Measurements from ENCODE around the gene C19orf85. TPM values are rescaled to one million over a fixed set of nuclear protein-coding genes. Genes with fewer than 3 reads are reported as not detected.

Gene C19orf85
- total and polyA plus RNA-seq, 7 donors = 0.07 TPM; not detected in 6

DNA sequence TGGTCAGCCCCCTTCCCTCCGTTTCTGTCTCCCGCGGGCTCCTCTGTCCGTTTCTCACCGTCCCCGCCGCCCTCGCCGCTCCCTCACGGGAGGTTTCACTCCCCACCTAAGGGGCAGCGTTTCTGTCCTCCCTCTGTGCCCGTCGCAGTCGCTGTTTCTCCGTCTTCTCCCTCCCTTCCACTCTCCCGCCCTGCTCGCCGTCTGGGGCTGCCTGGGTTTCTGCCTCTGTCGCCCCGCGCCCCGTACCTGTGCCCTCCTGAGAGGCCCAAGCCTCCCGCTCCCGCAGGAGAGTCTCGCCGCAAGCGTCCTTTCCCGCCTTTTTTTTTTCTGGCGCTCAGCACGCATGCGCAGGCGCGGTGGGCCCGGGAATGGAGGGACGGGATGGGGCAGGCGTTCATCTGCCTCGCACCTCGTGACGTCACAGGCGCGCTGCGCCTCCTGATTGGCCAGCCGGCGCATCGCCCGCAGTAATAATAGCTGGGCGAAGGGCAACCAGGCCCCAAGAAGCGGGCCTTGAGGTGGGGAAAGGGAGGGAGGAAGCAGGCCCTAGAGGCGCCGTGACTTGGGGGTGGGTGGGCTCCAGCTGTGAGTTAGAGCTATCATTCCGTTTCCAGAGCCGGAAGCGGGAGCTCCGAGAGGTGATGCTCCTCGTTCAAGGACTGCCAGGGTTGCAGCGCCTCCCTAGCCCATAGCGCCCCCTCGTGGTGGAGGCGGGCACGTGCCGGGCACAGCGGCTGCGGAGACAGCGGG, 39.1 kb upstream of the C19orf85 start:
- intact Hi-C loops (cut with DNase I) = loop anchor here (1.0 to 10.0 kb wide), 3 partner anchors 35 to 361 kb away; partner anchors contain the start of gene UBE2S
- Histone ChIP-seq H3K9me3 (no peaks in the 10 kb centered on the region), H3K27ac (peak overlapping the region; percentile 78 to 89 (median 89)), H3K4me3 (peak overlapping the region; percentile 34 to 54 (median 46)), H3K36me3 (peaks cover 11 to 34% (median 19%) of the 10 kb centered on the region in 4 donors), H3K4me1 (peaks cover 0 to 19% (median 10%) of the 10 kb centered on the region in 4 donors), H3K27me3 (no peaks in the 10 kb centered on the region)
- 12 to 25% methylated on average over 64 of the region's 64 CpGs for WGBS, 2 donors
- peak; percentile 97 for DNase-seq
- TF ChIP-seq POLR2A (IDR thresholded peaks at IDR 0.05) (no peak), CTCF (IDR thresholded peaks at IDR 0.05) (peak; percentile 98 to 99 (median 99)), POLR2AphosphoS5 (IDR thresholded peaks at IDR 0.05) (peak in 3 of 4 donors; percentile 27 to 46 (median 37))

DNA sequence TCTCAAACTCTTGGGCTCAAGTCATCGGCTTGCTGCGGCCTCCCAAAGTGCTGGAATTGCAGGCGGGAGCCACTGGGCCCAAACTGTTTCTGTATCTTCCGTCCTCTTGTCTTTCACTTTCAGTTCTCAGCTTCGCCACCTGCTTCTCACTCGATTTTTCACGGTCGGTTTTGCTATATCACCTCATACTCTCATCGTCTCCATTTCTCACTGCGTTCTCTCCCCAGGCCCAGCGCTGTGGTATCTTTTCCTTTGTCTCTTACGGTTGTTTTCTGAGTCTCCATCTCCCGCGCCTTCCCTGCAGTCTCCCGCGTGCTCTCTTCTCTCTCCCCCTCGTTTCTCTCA, 38.6 kb upstream of the C19orf85 start:
- intact Hi-C loops (cut with DNase I) = loop anchor here (5.0 to 10.0 kb wide), 2 partner anchors 98 to 361 kb away; partner anchors contain the start of gene UBE2S
- Histone ChIP-seq H3K4me1 (peaks cover 0 to 25% (median 13%) of the 10 kb centered on the region in 4 donors), H3K9me3 (no peaks in the 10 kb centered on the region), H3K27me3 (no peaks in the 10 kb centered on the region), H3K36me3 (peaks cover 11 to 38% (median 19%) of the 10 kb centered on the region in 4 donors), H3K27ac (peak overlapping the region in 2 of 4 donors; percentile 78 to 89), H3K4me3 (no peak overlapping the region)
- 81 to 83% methylated on average over 17 of the region's 17 CpGs for WGBS, 2 donors
- DNase-seq = no peak
- no peak for TF ChIP-seq CTCF (IDR thresholded peaks at IDR 0.05)

DNA sequence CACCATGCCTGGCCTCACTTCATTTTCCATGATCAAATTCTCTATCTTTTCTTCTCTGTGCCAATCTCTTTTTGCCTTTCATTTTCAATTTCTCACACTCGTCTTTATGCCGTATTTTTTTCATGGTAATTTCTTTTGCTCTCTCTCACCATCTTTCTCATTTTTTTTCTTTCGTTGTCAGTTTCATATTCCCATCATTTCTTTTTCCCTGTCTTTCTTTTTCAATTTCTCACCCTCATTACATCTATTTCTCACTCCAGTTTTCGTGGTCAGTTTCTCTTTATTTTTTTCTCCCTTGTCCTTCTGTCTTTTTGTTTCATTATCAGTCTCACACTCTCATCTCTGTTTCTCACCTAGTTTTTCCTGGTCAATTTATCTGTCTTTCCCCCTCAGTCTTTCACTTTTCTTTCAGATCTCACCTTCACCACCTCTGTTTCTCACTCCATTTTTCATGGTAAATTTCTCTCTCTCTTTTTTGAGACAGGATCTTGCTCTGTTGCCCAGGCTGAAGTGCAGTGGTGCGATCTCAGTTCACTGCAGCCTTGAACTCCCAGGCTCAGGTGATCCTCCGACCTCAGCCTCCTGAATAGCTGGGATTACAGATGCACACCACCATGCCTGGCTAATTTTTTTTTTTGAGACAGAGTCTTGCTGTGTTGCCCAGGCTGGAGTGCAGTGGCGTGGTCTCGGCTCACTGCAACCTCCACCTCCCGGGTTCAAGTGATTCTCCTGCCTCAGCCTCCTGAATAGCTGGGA, 37.8 kb upstream of the C19orf85 start:
- Histone ChIP-seq H3K36me3 (peaks cover 11 to 43% (median 19%) of the 10 kb centered on the region in 4 donors), H3K4me3 (no peak overlapping the region), H3K27ac (no peak overlapping the region), H3K9me3 (no peaks in the 10 kb centered on the region), H3K27me3 (no peaks in the 10 kb centered on the region), H3K4me1 (peaks cover 0 to 29% (median 13%) of the 10 kb centered on the region in 4 donors)
- TF ChIP-seq EP300 (IDR thresholded peaks at IDR 0.05) (no peak), POLR2AphosphoS5 (IDR thresholded peaks at IDR 0.05) (no peak), POLR2A (IDR thresholded peaks at IDR 0.05) (no peak), CTCF (IDR thresholded peaks at IDR 0.05) (no peak)
- WGBS, 2 donors = 78 to 88% methylated on average over 9 of the region's 9 CpGs
- DNase-seq = no peak
- intact Hi-C loops (cut with DNase I) = loop anchor here (5.0 to 10.0 kb wide), 2 partner anchors 98 to 360 kb away; partner anchors contain the start of gene UBE2S

GRCh38 chr19:55500368-55500952, 35.9 kb upstream of the C19orf85 start:
- H3K27ac ChIP-seq = no peak overlapping the region
- TF ChIP-seq POLR2AphosphoS5 (IDR thresholded peaks at IDR 0.05) = no peak
- TF ChIP-seq POLR2A (IDR thresholded peaks at IDR 0.05) = no peak
- no peak for TF ChIP-seq EP300 (IDR thresholded peaks at IDR 0.05)
- no peak for TF ChIP-seq CTCF (IDR thresholded peaks at IDR 0.05)
- H3K4me3 ChIP-seq = no peak overlapping the region
- H3K36me3 ChIP-seq = peaks cover 11 to 42% (median 24%) of the 10 kb centered on the region in 4 donors
- intact Hi-C loops (cut with DNase I) = loop anchor here (5.0 to 10.0 kb wide), 2 partner anchors 96 to 358 kb away; partner anchors contain the start of gene UBE2S
- peaks cover 0 to 29% (median 13%) of the 10 kb centered on the region in 4 donors for H3K4me1 ChIP-seq
- DNase-seq = no peak
- 93% methylated on average over 26 of the region's 26 CpGs for WGBS, 2 donors
- H3K9me3 ChIP-seq = no peaks in the 10 kb centered on the region
- H3K27me3 ChIP-seq = no peaks in the 10 kb centered on the region
